Neural progenitor cell (in vitro differentiated cells): ENCODE results near the gene BFSP2. TPM values are rescaled to one million over a fixed set of nuclear protein-coding genes. Genes with fewer than 3 reads are reported as not detected.

ENCODE experiments used
- DNase-seq: peaks from one replicate; pipeline ENCODE4 v3.0.0-alpha.2; 2016; ENCODE audit warnings: low spot score
- H2AFZ ChIP-seq: fragments of 200-600 bp; sonication (generic); replicated peaks from 2 replicates; pipeline ENCODE4 v1.6.1; 2016; ENCODE audit warnings: antibody characterized with exemption
- H3F3A ChIP-seq: fragments of 200-600 bp; sonication (generic); 2 replicates; pipeline ENCODE4 v1.6.1; 2016; ENCODE audit warnings: antibody characterized with exemption, low read depth
- H3K27ac ChIP-seq: fragments of 200-600 bp; sonication (generic); 2 replicates; pipeline ENCODE4 v1.5.1; 2016; ENCODE audit warnings: mild to moderate bottlenecking
- H3K27me3 ChIP-seq: fragments of 200-600 bp; sonication (generic); 2 replicates; pipeline ENCODE4 v1.6.1; 2016; ENCODE audit warnings: mild to moderate bottlenecking, moderate library complexity
- H3K36me3 ChIP-seq: fragments of 200-600 bp; sonication (generic); 2 replicates; pipeline ENCODE4 v1.5.1; 2016
- H3K4me1 ChIP-seq: fragments of 200-600 bp; sonication (generic); 2 replicates; pipeline ENCODE4 v1.6.1; 2016; ENCODE audit warnings: mixed run types
- H3K4me2 ChIP-seq: fragments of 200-600 bp; sonication (generic); 2 replicates; pipeline ENCODE4 v1.6.1; 2016
- H3K4me3 ChIP-seq: fragments of 200-600 bp; sonication (generic); 2 replicates; pipeline ENCODE4 v1.5.1; 2016
- H3K79me2 ChIP-seq: fragments of 200-600 bp; sonication (generic); 2 replicates; pipeline ENCODE4 v1.6.1; 2016; ENCODE audit warnings: low read depth
- H3K9ac ChIP-seq: fragments of 200-600 bp; sonication (generic); 2 replicates; pipeline ENCODE4 v1.6.1; 2016
- H3K9me3 ChIP-seq: fragments of 200-600 bp; sonication (generic); 2 replicates; pipeline ENCODE4 v1.5.1; 2016; ENCODE audit warnings: low read depth
- H4K20me1 ChIP-seq: fragments of 200-600 bp; sonication (generic); 2 replicates; pipeline ENCODE4 v1.6.1; 2016; ENCODE audit warnings: low read depth
- H3K27ac Mint-ChIP-seq: 3 replicates; pipeline ENCODE4 v1.8.0; 2021; ENCODE audit warnings: mixed read lengths
- H3K27me3 Mint-ChIP-seq: 2 replicates; pipeline ENCODE4 v1.8.0; 2022; ENCODE audit warnings: low read depth, mild to moderate bottlenecking, inconsistent platforms, moderate library complexity, mixed read lengths; ENCODE audit not compliant: insufficient read depth
- H3K36me3 Mint-ChIP-seq: 3 replicates; pipeline ENCODE4 v1.8.0; 2021; ENCODE audit warnings: mixed read lengths
- H3K4me1 Mint-ChIP-seq: 3 replicates; pipeline ENCODE4 v1.8.0; 2021; ENCODE audit warnings: mixed read lengths
- H3K4me3 Mint-ChIP-seq: 3 replicates; pipeline ENCODE4 v1.8.0; 2021; ENCODE audit warnings: mild to moderate bottlenecking, moderate library complexity, mixed read lengths
- H3K9me3 Mint-ChIP-seq: 3 replicates; pipeline ENCODE4 v1.8.0; 2020; ENCODE audit warnings: mixed read lengths
- CTCF ChIP-seq: fragments of 200-600 bp; sonication (generic); IDR thresholded peaks from 2 replicates; pipeline ENCODE4 v1.5.1; 2017; ENCODE audit warnings: antibody characterized with exemption, mild to moderate bottlenecking
- EZH2 ChIP-seq: fragments of 200-600 bp; sonication (generic); IDR thresholded peaks from 2 replicates; pipeline ENCODE4 v1.6.1; 2017; ENCODE audit warnings: antibody characterized with exemption, mild to moderate bottlenecking, moderate library complexity
- EZH2phosphoT487 ChIP-seq: fragments of 200-600 bp; sonication (generic); IDR thresholded peaks from 2 replicates; pipeline ENCODE4 v1.6.1; 2017; ENCODE audit warnings: antibody characterized with exemption
- total RNA-seq: library from RNA; depleted of rRNA; stranded (reverse); fragments of >200 nt; gene quantifications from 2 replicates; pipeline ENCODE4 v1.2.3, GENCODE V29; 2015; ENCODE audit warnings: low replicate concordance

BFSP2 gene
- total RNA-seq, 1 donor from 2014 or later: not detected

GRCh38 chr3:133487204-133487603, 87.3 kb downstream of the BFSP2 start:
- Histone ChIP-seq H3K9me3 (peaks cover 7% of the 10 kb centered on the region), H3K4me2 (no peak overlapping the region), H3K36me3 (no peaks in the 10 kb centered on the region), H3K27me3 (no peaks in the 10 kb centered on the region), H2AFZ (no peak overlapping the region), H3F3A (no peaks in the 10 kb centered on the region), H3K9ac (no peak overlapping the region), H3K27ac (no peak overlapping the region), H3K4me1 (peaks cover 15% of the 10 kb centered on the region), H4K20me1 (no peaks in the 10 kb centered on the region), H3K4me3 (no peak overlapping the region), H3K79me2 (no peaks in the 10 kb centered on the region)
- no peak for DNase-seq
- Mint-ChIP-seq H3K4me3 (no peak overlapping the region), H3K27ac (no peak overlapping the region), H3K9me3 (peaks cover 44% of the 10 kb centered on the region), H3K4me1 (peaks cover 12% of the 10 kb centered on the region), H3K27me3 (peaks cover 5% of the 10 kb centered on the region), H3K36me3 (peaks cover 7% of the 10 kb centered on the region)
- no peak for TF ChIP-seq EZH2phosphoT487
- no peak for TF ChIP-seq CTCF
- no peak for TF ChIP-seq EZH2

GRCh38 chr3:133487920-133488540, 88.2 kb downstream of the BFSP2 start:
- peaks cover 49% of the 10 kb centered on the region for H3K9me3 Mint-ChIP-seq
- Histone ChIP-seq H3K9me3 (peaks cover 7% of the 10 kb centered on the region), H3K27ac (no peak overlapping the region), H2AFZ (no peak overlapping the region), H4K20me1 (no peaks in the 10 kb centered on the region), H3K36me3 (no peaks in the 10 kb centered on the region), H3K79me2 (no peaks in the 10 kb centered on the region), H3K4me1 (peaks cover 15% of the 10 kb centered on the region), H3F3A (peaks cover 3% of the 10 kb centered on the region), H3K4me3 (no peak overlapping the region), H3K9ac (no peak overlapping the region), H3K4me2 (no peak overlapping the region), H3K27me3 (no peaks in the 10 kb centered on the region)
- H3K4me1 Mint-ChIP-seq: peaks cover 12% of the 10 kb centered on the region
- no peak overlapping the region for H3K27ac Mint-ChIP-seq
- DNase-seq: peak; percentile 46
- peaks cover 11% of the 10 kb centered on the region for H3K27me3 Mint-ChIP-seq
- no peak overlapping the region for H3K4me3 Mint-ChIP-seq
- TF ChIP-seq EZH2phosphoT487 (no peak), CTCF (peak; percentile 63)
- H3K36me3 Mint-ChIP-seq: peaks cover 9% of the 10 kb centered on the region

GRCh38 chr3:133488785-133489367, 89.0 kb downstream of the BFSP2 start:
- no peaks in the 10 kb centered on the region for H3K36me3 ChIP-seq
- no peak overlapping the region for H3K4me3 ChIP-seq
- peaks cover 15% of the 10 kb centered on the region for H3K4me1 ChIP-seq
- Mint-ChIP-seq H3K4me1 (peaks cover 13% of the 10 kb centered on the region), H3K27ac (no peak overlapping the region), H3K9me3 (peaks cover 46% of the 10 kb centered on the region), H3K27me3 (peaks cover 11% of the 10 kb centered on the region), H3K36me3 (peaks cover 9% of the 10 kb centered on the region), H3K4me3 (no peak overlapping the region)
- H3F3A ChIP-seq: peaks cover 3% of the 10 kb centered on the region
- peak; percentile 16 for DNase-seq
- H3K9me3 ChIP-seq: peaks cover 7% of the 10 kb centered on the region
- H3K27ac ChIP-seq: no peak overlapping the region
- H3K9ac ChIP-seq: no peak overlapping the region
- H3K4me2 ChIP-seq: peak overlapping the region; percentile 8
- H4K20me1 ChIP-seq: no peaks in the 10 kb centered on the region
- no peaks in the 10 kb centered on the region for H3K27me3 ChIP-seq
- TF ChIP-seq CTCF: no peak
- no peak for TF ChIP-seq EZH2phosphoT487
- no peak for TF ChIP-seq EZH2
- H2AFZ ChIP-seq: no peak overlapping the region
- H3K79me2 ChIP-seq: no peaks in the 10 kb centered on the region
